ENCODE results near the gene PROZ. TPM values are rescaled to one million over a fixed set of nuclear protein-coding genes. Genes with fewer than 3 reads are reported as not detected.

The PROZ gene
- total RNA-seq, 1 donor from 2014 or later = not detected

GRCh38 chr13:113115363-113116205, 42.9 kb upstream of the PROZ start:
- H2AFZ ChIP-seq (ENCODE audit: low read depth, low read length) = no peak overlapping the region
- DNase-seq (ENCODE audit: low read depth) = no peak
- no peaks in the 10 kb centered on the region for H4K20me1 ChIP-seq (ENCODE audit: insufficient read depth, low read length)
- peaks cover 3% of the 10 kb centered on the region for H3K4me1 Mint-ChIP-seq (ENCODE audit: low read depth, unreplicated experiment)
- no peak overlapping the region for H3K27ac Mint-ChIP-seq (ENCODE audit: unreplicated experiment)
- H3K36me3 Mint-ChIP-seq (ENCODE audit: low read depth, unreplicated experiment) = no peaks in the 10 kb centered on the region
- peaks cover 44% of the 10 kb centered on the region for H3K27me3 Mint-ChIP-seq (ENCODE audit: low read depth, unreplicated experiment)
- no peaks in the 10 kb centered on the region for H3K9me3 Mint-ChIP-seq (ENCODE audit: unreplicated experiment)
- H3K27ac ChIP-seq (ENCODE audit: low read depth, low read length) = no peak overlapping the region
- FAIRE-seq = no peak
- H3K79me2 ChIP-seq (ENCODE audit: insufficient read depth, low read length) = no peaks in the 10 kb centered on the region
- H3K4me3 ChIP-seq (ENCODE audit: insufficient read depth, low read depth, low read length) = no peak overlapping the region
- no peaks in the 10 kb centered on the region for H3K9me3 ChIP-seq (ENCODE audit: insufficient read depth, low read depth, low read length)
- H3K27me3 ChIP-seq (ENCODE audit: insufficient read depth, low read length) = peaks cover 17% of the 10 kb centered on the region
- no peaks in the 10 kb centered on the region for H3K36me3 ChIP-seq (ENCODE audit: insufficient read depth, low read length)
- H3K4me1 ChIP-seq (ENCODE audit: insufficient read depth, low read length) = no peaks in the 10 kb centered on the region
- no peak overlapping the region for H3K4me2 ChIP-seq (ENCODE audit: low read length)
- H3K4me3 Mint-ChIP-seq (ENCODE audit: unreplicated experiment) = no peak overlapping the region
- no peak for TF ChIP-seq CTCF (IDR thresholded peaks at IDR 0.05; ENCODE audit: insufficient read depth, low read depth, low read length)
- no peak for TF ChIP-seq EZH2 (IDR thresholded peaks at IDR 0.05; ENCODE audit: insufficient read depth, low read length)
- H3K9ac ChIP-seq (ENCODE audit: low read length) = no peak overlapping the region

- no peaks in the 10 kb centered on the region for H4K20me1 ChIP-seq (ENCODE audit: insufficient read depth, low read length)
- H3K4me1 ChIP-seq (ENCODE audit: insufficient read depth, low read length) = no peaks in the 10 kb centered on the region
- Mint-ChIP-seq H3K9me3 (ENCODE audit: unreplicated experiment) (no peaks in the 10 kb centered on the region), H3K4me1 (ENCODE audit: low read depth, unreplicated experiment) (peaks cover 3% of the 10 kb centered on the region), H3K36me3 (ENCODE audit: low read depth, unreplicated experiment) (no peaks in the 10 kb centered on the region), H3K4me3 (ENCODE audit: unreplicated experiment) (no peak overlapping the region), H3K27me3 (ENCODE audit: low read depth, unreplicated experiment) (peaks cover 50% of the 10 kb centered on the region), H3K27ac (ENCODE audit: unreplicated experiment) (no peak overlapping the region)
- FAIRE-seq = no peak
- no peak overlapping the region for H3K27ac ChIP-seq (ENCODE audit: low read depth, low read length)
- H3K4me3 ChIP-seq (ENCODE audit: insufficient read depth, low read depth, low read length) = no peak overlapping the region
- no peak for DNase-seq (ENCODE audit: low read depth)
- H3K9me3 ChIP-seq (ENCODE audit: insufficient read depth, low read depth, low read length) = no peaks in the 10 kb centered on the region
- no peak overlapping the region for H3K4me2 ChIP-seq (ENCODE audit: low read length)
- H3K9ac ChIP-seq (ENCODE audit: low read length) = no peak overlapping the region
- no peaks in the 10 kb centered on the region for H3K36me3 ChIP-seq (ENCODE audit: insufficient read depth, low read length)
- H2AFZ ChIP-seq (ENCODE audit: low read depth, low read length) = no peak overlapping the region
- H3K79me2 ChIP-seq (ENCODE audit: insufficient read depth, low read length) = no peaks in the 10 kb centered on the region
- TF ChIP-seq CTCF (IDR thresholded peaks at IDR 0.05; ENCODE audit: insufficient read depth, low read depth, low read length) = no peak
- H3K27me3 ChIP-seq (ENCODE audit: insufficient read depth, low read length) = peaks cover 11% of the 10 kb centered on the region
Measured at GRCh38 chr13:113116206-113116800, 42.1 kb upstream of the PROZ start.

GRCh38 chr13:113116871-113117271, 41.6 kb upstream of the PROZ start:
- Mint-ChIP-seq H3K27me3 (ENCODE audit: low read depth, unreplicated experiment) (peaks cover 51% of the 10 kb centered on the region), H3K27ac (ENCODE audit: unreplicated experiment) (no peak overlapping the region), H3K4me3 (ENCODE audit: unreplicated experiment) (no peak overlapping the region), H3K9me3 (ENCODE audit: unreplicated experiment) (no peaks in the 10 kb centered on the region), H3K36me3 (ENCODE audit: low read depth, unreplicated experiment) (no peaks in the 10 kb centered on the region), H3K4me1 (ENCODE audit: low read depth, unreplicated experiment) (peaks cover 3% of the 10 kb centered on the region)
- FAIRE-seq (no peak), DNase-seq (ENCODE audit: low read depth) (no peak)
- Histone ChIP-seq H3K9me3 (ENCODE audit: insufficient read depth, low read depth, low read length) (no peaks in the 10 kb centered on the region), H3K79me2 (ENCODE audit: insufficient read depth, low read length) (no peaks in the 10 kb centered on the region), H3K27me3 (ENCODE audit: insufficient read depth, low read length) (peaks cover 11% of the 10 kb centered on the region), H3K4me3 (ENCODE audit: insufficient read depth, low read depth, low read length) (no peak overlapping the region), H2AFZ (ENCODE audit: low read depth, low read length) (no peak overlapping the region), H3K4me1 (ENCODE audit: insufficient read depth, low read length) (no peaks in the 10 kb centered on the region), H3K9ac (ENCODE audit: low read length) (no peak overlapping the region), H3K4me2 (ENCODE audit: low read length) (no peak overlapping the region), H3K36me3 (ENCODE audit: insufficient read depth, low read length) (no peaks in the 10 kb centered on the region), H3K27ac (ENCODE audit: low read depth, low read length) (no peak overlapping the region), H4K20me1 (ENCODE audit: insufficient read depth, low read length) (no peaks in the 10 kb centered on the region)
- TF ChIP-seq EZH2 (IDR thresholded peaks at IDR 0.05; ENCODE audit: insufficient read depth, low read length) = no peak
- no peak for TF ChIP-seq CTCF (IDR thresholded peaks at IDR 0.05; ENCODE audit: insufficient read depth, low read depth, low read length)

Measured in astrocyte (in vitro differentiated cells and primary cell).